ENCODE data around the gene PLEKHA6. TPM values are rescaled to one million over a fixed set of nuclear protein-coding genes. Genes with fewer than 3 reads are reported as not detected.

PLEKHA6 gene
- total and polyA plus RNA-seq, 2 of the 8 experiments (the other 6 are each of a cell fraction or from before 2014, with no cell fraction given) = 4.8 to 20.2 TPM

DNA sequence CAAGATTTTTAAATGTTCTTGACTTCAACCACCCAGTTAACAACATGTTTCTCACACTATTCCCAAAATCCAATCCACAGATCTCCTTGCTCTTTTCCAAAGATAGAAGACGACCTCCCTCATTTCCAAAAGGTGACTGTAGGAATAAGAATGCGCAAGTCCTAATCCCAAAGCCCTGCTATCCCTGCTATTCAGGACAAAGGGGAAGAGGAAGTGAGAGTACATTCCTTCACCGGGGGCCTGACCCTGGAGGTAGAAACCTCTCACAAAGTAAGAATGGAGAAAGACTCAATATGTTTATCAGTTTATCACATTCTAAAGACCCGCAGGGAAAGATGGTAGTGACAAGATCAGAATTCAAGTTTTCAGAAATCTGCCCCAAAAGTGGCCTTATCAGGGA is 55.7 kb downstream of the PLEKHA6 start (continued):
- TF ChIP-seq CHD2 (IDR thresholded peaks at IDR 0.05; ENCODE audit: low read length) (no peak), YY1 (IDR thresholded peaks at IDR 0.05; ENCODE audit: low read depth, low read length) (no peak), SP1 (IDR thresholded peaks at IDR 0.05; ENCODE audit: low read depth, low read length) (0 out of 2 replicates have a peak, but pooled peaks have one; percentile 65), RBBP5 (IDR thresholded peaks at IDR 0.05; ENCODE audit: borderline replicate concordance, low read depth, low read length) (no peak), SUZ12 (IDR thresholded peaks at IDR 0.05; ENCODE audit: low read length) (no peak), SRF (IDR thresholded peaks at IDR 0.05; ENCODE audit: low read depth, low read length) (no peak), CHD1 (IDR thresholded peaks at IDR 0.05; ENCODE audit: low read depth, low read length) (no peak), TAF7 (optimal IDR thresholded peaks at IDR 0.05; ENCODE audit: borderline replicate concordance, low read depth, low read length) (no peak), SAP30 (IDR thresholded peaks at IDR 0.05; ENCODE audit: insufficient read depth, insufficient replicate concordance, low read length) (no peak), HDAC2 (IDR thresholded peaks at IDR 0.05; ENCODE audit: borderline replicate concordance in 1 of 2, low read depth in 2 of 2, low read length in 2 of 2) (peak in 1 of 2 experiments; percentile 75; a peak in 1 of 4 replicates), SIRT6 (IDR thresholded peaks at IDR 0.05; ENCODE audit: low read length) (no peak), NANOG (IDR thresholded peaks at IDR 0.05; ENCODE audit: insufficient read depth, low read depth, low read length, poor library complexity, severe bottlenecking) (no peak), SIX5 (IDR thresholded peaks at IDR 0.05; ENCODE audit: low read depth, low read length) (no peak), JUND (IDR thresholded peaks at IDR 0.05; ENCODE audit: low read length) (peak; percentile 37; the same call in 1 of the 2 replicates), ASH2L (IDR thresholded peaks at IDR 0.05; ENCODE audit: low read length) (no peak), CBX8 (IDR thresholded peaks at IDR 0.05; ENCODE audit: borderline replicate concordance, low read depth, low read length) (no peak)
- TF ChIP-seq, protein P1, sequence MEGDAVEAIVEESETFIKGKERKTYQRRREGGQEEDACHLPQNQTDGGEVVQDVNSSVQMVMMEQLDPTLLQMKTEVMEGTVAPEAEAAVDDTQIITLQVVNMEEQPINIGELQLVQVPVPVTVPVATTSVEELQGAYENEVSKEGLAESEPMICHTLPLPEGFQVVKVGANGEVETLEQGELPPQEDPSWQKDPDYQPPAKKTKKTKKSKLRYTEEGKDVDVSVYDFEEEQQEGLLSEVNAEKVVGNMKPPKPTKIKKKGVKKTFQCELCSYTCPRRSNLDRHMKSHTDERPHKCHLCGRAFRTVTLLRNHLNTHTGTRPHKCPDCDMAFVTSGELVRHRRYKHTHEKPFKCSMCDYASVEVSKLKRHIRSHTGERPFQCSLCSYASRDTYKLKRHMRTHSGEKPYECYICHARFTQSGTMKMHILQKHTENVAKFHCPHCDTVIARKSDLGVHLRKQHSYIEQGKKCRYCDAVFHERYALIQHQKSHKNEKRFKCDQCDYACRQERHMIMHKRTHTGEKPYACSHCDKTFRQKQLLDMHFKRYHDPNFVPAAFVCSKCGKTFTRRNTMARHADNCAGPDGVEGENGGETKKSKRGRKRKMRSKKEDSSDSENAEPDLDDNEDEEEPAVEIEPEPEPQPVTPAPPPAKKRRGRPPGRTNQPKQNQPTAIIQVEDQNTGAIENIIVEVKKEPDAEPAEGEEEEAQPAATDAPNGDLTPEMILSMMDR (IDR thresholded peaks at IDR 0.05; ENCODE audit: control extremely low read depth in 1 of 3, insufficient read depth in 1 of 3, low read depth in 1 of 3, low read length in 3 of 3) = no peak
- TF ChIP-seq, protein P2, sequence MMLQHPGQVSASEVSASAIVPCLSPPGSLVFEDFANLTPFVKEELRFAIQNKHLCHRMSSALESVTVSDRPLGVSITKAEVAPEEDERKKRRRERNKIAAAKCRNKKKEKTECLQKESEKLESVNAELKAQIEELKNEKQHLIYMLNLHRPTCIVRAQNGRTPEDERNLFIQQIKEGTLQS (IDR thresholded peaks at IDR 0.05; ENCODE audit: insufficient read depth, low read depth, low read length) = no peak
- TF ChIP-seq, protein P3, sequence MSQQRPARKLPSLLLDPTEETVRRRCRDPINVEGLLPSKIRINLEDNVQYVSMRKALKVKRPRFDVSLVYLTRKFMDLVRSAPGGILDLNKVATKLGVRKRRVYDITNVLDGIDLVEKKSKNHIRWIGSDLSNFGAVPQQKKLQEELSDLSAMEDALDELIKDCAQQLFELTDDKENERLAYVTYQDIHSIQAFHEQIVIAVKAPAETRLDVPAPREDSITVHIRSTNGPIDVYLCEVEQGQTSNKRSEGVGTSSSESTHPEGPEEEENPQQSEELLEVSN (IDR thresholded peaks at IDR 0.05) = no peak
